ENCODE data around the gene CXXC4.

- TF ChIP-seq, protein P1, sequence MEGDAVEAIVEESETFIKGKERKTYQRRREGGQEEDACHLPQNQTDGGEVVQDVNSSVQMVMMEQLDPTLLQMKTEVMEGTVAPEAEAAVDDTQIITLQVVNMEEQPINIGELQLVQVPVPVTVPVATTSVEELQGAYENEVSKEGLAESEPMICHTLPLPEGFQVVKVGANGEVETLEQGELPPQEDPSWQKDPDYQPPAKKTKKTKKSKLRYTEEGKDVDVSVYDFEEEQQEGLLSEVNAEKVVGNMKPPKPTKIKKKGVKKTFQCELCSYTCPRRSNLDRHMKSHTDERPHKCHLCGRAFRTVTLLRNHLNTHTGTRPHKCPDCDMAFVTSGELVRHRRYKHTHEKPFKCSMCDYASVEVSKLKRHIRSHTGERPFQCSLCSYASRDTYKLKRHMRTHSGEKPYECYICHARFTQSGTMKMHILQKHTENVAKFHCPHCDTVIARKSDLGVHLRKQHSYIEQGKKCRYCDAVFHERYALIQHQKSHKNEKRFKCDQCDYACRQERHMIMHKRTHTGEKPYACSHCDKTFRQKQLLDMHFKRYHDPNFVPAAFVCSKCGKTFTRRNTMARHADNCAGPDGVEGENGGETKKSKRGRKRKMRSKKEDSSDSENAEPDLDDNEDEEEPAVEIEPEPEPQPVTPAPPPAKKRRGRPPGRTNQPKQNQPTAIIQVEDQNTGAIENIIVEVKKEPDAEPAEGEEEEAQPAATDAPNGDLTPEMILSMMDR (IDR thresholded peaks at IDR 0.05; ENCODE audit: poor library complexity), result no peak
- no peak for TF ChIP-seq EZH2 (IDR thresholded peaks at IDR 0.05; ENCODE audit: borderline replicate concordance)
These were observed 50.0 kb downstream of the CXXC4 start for GRCh38 chr4:104444685-104445084.
